GM23338 (cell line): ENCODE results near the gene SLK. TPM values are rescaled to one million over a fixed set of nuclear protein-coding genes. Genes with fewer than 3 reads are reported as not detected.

Experiments used
- ATAC-seq: fragments of 200-7000 bp; cut with Tn5 transposase; 3 replicates; pipeline ENCODE4 v1.9.1; 2020
- DNase-seq: peaks from one replicate; pipeline ENCODE4 v3.0.0-alpha.2; 2015; ENCODE audit warnings: low spot score
- H2AFZ ChIP-seq: fragments of 200-600 bp; sonication (generic); 2 replicates; pipeline ENCODE4 v1.8.0; 2016; ENCODE audit warnings: antibody characterized with exemption, mild to moderate bottlenecking, moderate library complexity
- H3F3A ChIP-seq: fragments of 200-600 bp; sonication (generic); replicated peaks from 2 replicates; pipeline ENCODE4 v1.8.0; 2017; ENCODE audit warnings: antibody characterized with exemption, mixed run types, low read depth
- H3K27ac ChIP-seq: fragments of 200-600 bp; sonication (generic); 2 replicates; pipeline ENCODE4 v1.6.1; 2016; ENCODE audit warnings: low read depth
- H3K27me3 ChIP-seq: fragments of 200-600 bp; sonication (generic); 2 replicates; pipeline ENCODE4 v1.8.0; 2016; ENCODE audit warnings: mild to moderate bottlenecking, mixed run types, moderate library complexity; ENCODE audit not compliant: insufficient read depth
- H3K36me3 ChIP-seq: fragments of 200-600 bp; sonication (generic); 2 replicates; pipeline ENCODE4 v1.8.0; 2016; ENCODE audit warnings: mild to moderate bottlenecking; ENCODE audit not compliant: insufficient read depth
- H3K4me1 ChIP-seq: fragments of 200-600 bp; sonication (generic); 2 replicates; pipeline ENCODE4 v1.8.0; 2016; ENCODE audit warnings: mild to moderate bottlenecking, moderate library complexity; ENCODE audit not compliant: insufficient read depth
- H3K4me2 ChIP-seq: fragments of 200-600 bp; sonication (generic); 2 replicates; pipeline ENCODE4 v1.7.1; 2017; ENCODE audit warnings: mixed run types
- H3K4me3 ChIP-seq: fragments of 200-600 bp; sonication (generic); 2 replicates; pipeline ENCODE4 v1.6.1; 2016; ENCODE audit warnings: mixed run types
- H3K79me2 ChIP-seq: fragments of 200-600 bp; sonication (generic); replicated peaks from 2 replicates; pipeline ENCODE4 v1.8.0; 2017; ENCODE audit warnings: mild to moderate bottlenecking; ENCODE audit not compliant: insufficient read depth
- H3K9me2 ChIP-seq: fragments of 200-600 bp; sonication (generic); 2 replicates; pipeline ENCODE4 v1.8.0; 2017; ENCODE audit not compliant: insufficient read depth
- H4K20me1 ChIP-seq: fragments of 200-600 bp; sonication (generic); replicated peaks from 2 replicates; pipeline ENCODE4 v1.8.0; 2017; ENCODE audit warnings: mild to moderate bottlenecking; ENCODE audit not compliant: insufficient read depth
- H3K27ac Mint-ChIP-seq: 2 replicates; pipeline ENCODE4 v1.8.0; 2020; ENCODE audit warnings: inconsistent platforms, mild to moderate bottlenecking, moderate library complexity, mixed read lengths
- H3K27me3 Mint-ChIP-seq: 3 replicates; pipeline ENCODE4 v1.8.0; 2022; ENCODE audit warnings: low read depth, mild to moderate bottlenecking, moderate library complexity, mixed read lengths, inconsistent platforms; ENCODE audit not compliant: insufficient read depth, poor library complexity
- H3K36me3 Mint-ChIP-seq: 3 replicates; pipeline ENCODE4 v1.8.0; 2021; ENCODE audit warnings: low read depth, mild to moderate bottlenecking, inconsistent platforms, moderate library complexity, mixed read lengths
- H3K4me1 Mint-ChIP-seq: 3 replicates; pipeline ENCODE4 v1.8.0; 2020; ENCODE audit warnings: mild to moderate bottlenecking, inconsistent platforms, mixed read lengths
- H3K4me3 Mint-ChIP-seq: 3 replicates; pipeline ENCODE4 v1.8.0; 2021; ENCODE audit warnings: moderate library complexity, mild to moderate bottlenecking, inconsistent platforms, mixed read lengths
- H3K9me3 Mint-ChIP-seq: 3 replicates; pipeline ENCODE4 v1.8.0; 2020; ENCODE audit warnings: moderate library complexity, mild to moderate bottlenecking, inconsistent platforms, mixed read lengths
- EZH2 ChIP-seq: fragments of 200-600 bp; sonication (generic); IDR thresholded peaks from one replicate; pipeline ENCODE4 v1.8.0; 2017; ENCODE audit warnings: antibody characterized with exemption, mild to moderate bottlenecking, low read depth; ENCODE audit not compliant: unreplicated experiment
- NANOG ChIP-seq: IDR thresholded peaks from 2 replicates; pipeline ENCODE4 v1.6.1; 2016; ENCODE audit warnings: antibody characterized with exemption, borderline replicate concordance
- POLR2AphosphoS5 ChIP-seq: IDR thresholded peaks from 2 replicates; pipeline ENCODE4 v1.6.1; 2016; ENCODE audit warnings: antibody characterized with exemption, low read depth
- STAT1 ChIP-seq: IDR thresholded peaks from one replicate; pipeline ENCODE4 v1.6.1; 2016; ENCODE audit warnings: antibody characterized with exemption; ENCODE audit not compliant: unreplicated experiment
- ZNF114 ChIP-seq: fragments of 250-450 bp; sonication (Bioruptor Pico); IDR thresholded peaks from 2 replicates; pipeline ENCODE4 v1.5.0; 2020; ENCODE audit warnings: mild to moderate bottlenecking, moderate library complexity
- polyA plus RNA-seq: library from polyadenylated mRNA; unstranded; fragments of >200 nt; fragmentation: Nextera tagmentation; extraction: Ambion mirVana; gene quantifications from 2 replicates; pipeline ENCODE4 v1.2.1, GENCODE V29; 2016
- total RNA-seq: library from RNA; depleted of rRNA; stranded (reverse); fragments of >200 nt; shearing (Covaris generic); gene quantifications from 2 replicates; pipeline ENCODE4 v1.2.3, GENCODE V29; 2014
- TF ChIP-seq, protein P1 (sequence below), 2 experiments: fragments of 200-600 bp in 1 of 2; sonication (generic) in 1 of 2; conservative IDR thresholded peaks; 2 replicates each; pipeline versions ENCODE4 v1.5.1 to v1.6.1; 2016 to 2017; ENCODE audit warnings: antibody characterized with exemption in 2 of 2, low read depth in 2 of 2, mild to moderate bottlenecking in 2 of 2, moderate library complexity in 1 of 2
- TF ChIP-seq, protein P2 (sequence below): fragments of 250-450 bp; sonication (Bioruptor Pico); IDR thresholded peaks from 2 replicates; pipeline ENCODE4 v1.5.0; 2020; ENCODE audit warnings: mild to moderate bottlenecking, moderate library complexity
- TF ChIP-seq, protein P3 (sequence below): IDR thresholded peaks from 2 replicates; pipeline ENCODE4 v1.6.1; 2016; ENCODE audit warnings: antibody characterized with exemption
- TF ChIP-seq, protein P4 (sequence below): IDR thresholded peaks from one replicate; pipeline ENCODE4 v1.6.1; 2018; ENCODE audit warnings: antibody characterized with exemption; ENCODE audit not compliant: unreplicated experiment

SLK gene
- total and polyA plus RNA-seq, 2 experiments from 2014 or later: 8.4 to 21.5 TPM

DNA sequence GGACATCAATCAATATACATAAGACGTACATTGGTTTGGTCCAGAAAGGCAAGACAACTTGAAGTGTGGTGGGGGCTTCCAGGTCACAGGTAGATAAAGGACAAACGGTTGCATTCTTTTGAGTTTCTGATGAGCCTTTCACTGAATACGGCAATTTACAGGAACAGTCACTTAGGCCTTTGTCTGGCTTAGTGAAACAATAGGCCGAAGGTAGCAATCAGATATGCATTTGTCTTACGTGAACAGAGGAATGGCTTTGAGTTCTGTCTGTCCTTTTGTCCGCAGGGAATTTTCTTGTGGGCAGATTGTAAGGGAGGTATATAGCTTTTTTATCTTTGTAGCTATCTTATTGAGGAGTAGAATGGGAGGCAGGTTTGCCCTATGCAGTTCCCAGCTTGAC lies 38.2 kb upstream of the SLK start:
- TF ChIP-seq STAT1 (no peak), POLR2AphosphoS5 (no peak), NANOG (no peak), EZH2 (no peak), ZNF114 (CRISPR knock-in tag) (no peak)
- TF ChIP-seq, protein P1, sequence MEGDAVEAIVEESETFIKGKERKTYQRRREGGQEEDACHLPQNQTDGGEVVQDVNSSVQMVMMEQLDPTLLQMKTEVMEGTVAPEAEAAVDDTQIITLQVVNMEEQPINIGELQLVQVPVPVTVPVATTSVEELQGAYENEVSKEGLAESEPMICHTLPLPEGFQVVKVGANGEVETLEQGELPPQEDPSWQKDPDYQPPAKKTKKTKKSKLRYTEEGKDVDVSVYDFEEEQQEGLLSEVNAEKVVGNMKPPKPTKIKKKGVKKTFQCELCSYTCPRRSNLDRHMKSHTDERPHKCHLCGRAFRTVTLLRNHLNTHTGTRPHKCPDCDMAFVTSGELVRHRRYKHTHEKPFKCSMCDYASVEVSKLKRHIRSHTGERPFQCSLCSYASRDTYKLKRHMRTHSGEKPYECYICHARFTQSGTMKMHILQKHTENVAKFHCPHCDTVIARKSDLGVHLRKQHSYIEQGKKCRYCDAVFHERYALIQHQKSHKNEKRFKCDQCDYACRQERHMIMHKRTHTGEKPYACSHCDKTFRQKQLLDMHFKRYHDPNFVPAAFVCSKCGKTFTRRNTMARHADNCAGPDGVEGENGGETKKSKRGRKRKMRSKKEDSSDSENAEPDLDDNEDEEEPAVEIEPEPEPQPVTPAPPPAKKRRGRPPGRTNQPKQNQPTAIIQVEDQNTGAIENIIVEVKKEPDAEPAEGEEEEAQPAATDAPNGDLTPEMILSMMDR (conservative IDR thresholded peaks at IDR 0.05; ENCODE audit: low read depth in 2 of 2): no peak
- TF ChIP-seq, protein P2, sequence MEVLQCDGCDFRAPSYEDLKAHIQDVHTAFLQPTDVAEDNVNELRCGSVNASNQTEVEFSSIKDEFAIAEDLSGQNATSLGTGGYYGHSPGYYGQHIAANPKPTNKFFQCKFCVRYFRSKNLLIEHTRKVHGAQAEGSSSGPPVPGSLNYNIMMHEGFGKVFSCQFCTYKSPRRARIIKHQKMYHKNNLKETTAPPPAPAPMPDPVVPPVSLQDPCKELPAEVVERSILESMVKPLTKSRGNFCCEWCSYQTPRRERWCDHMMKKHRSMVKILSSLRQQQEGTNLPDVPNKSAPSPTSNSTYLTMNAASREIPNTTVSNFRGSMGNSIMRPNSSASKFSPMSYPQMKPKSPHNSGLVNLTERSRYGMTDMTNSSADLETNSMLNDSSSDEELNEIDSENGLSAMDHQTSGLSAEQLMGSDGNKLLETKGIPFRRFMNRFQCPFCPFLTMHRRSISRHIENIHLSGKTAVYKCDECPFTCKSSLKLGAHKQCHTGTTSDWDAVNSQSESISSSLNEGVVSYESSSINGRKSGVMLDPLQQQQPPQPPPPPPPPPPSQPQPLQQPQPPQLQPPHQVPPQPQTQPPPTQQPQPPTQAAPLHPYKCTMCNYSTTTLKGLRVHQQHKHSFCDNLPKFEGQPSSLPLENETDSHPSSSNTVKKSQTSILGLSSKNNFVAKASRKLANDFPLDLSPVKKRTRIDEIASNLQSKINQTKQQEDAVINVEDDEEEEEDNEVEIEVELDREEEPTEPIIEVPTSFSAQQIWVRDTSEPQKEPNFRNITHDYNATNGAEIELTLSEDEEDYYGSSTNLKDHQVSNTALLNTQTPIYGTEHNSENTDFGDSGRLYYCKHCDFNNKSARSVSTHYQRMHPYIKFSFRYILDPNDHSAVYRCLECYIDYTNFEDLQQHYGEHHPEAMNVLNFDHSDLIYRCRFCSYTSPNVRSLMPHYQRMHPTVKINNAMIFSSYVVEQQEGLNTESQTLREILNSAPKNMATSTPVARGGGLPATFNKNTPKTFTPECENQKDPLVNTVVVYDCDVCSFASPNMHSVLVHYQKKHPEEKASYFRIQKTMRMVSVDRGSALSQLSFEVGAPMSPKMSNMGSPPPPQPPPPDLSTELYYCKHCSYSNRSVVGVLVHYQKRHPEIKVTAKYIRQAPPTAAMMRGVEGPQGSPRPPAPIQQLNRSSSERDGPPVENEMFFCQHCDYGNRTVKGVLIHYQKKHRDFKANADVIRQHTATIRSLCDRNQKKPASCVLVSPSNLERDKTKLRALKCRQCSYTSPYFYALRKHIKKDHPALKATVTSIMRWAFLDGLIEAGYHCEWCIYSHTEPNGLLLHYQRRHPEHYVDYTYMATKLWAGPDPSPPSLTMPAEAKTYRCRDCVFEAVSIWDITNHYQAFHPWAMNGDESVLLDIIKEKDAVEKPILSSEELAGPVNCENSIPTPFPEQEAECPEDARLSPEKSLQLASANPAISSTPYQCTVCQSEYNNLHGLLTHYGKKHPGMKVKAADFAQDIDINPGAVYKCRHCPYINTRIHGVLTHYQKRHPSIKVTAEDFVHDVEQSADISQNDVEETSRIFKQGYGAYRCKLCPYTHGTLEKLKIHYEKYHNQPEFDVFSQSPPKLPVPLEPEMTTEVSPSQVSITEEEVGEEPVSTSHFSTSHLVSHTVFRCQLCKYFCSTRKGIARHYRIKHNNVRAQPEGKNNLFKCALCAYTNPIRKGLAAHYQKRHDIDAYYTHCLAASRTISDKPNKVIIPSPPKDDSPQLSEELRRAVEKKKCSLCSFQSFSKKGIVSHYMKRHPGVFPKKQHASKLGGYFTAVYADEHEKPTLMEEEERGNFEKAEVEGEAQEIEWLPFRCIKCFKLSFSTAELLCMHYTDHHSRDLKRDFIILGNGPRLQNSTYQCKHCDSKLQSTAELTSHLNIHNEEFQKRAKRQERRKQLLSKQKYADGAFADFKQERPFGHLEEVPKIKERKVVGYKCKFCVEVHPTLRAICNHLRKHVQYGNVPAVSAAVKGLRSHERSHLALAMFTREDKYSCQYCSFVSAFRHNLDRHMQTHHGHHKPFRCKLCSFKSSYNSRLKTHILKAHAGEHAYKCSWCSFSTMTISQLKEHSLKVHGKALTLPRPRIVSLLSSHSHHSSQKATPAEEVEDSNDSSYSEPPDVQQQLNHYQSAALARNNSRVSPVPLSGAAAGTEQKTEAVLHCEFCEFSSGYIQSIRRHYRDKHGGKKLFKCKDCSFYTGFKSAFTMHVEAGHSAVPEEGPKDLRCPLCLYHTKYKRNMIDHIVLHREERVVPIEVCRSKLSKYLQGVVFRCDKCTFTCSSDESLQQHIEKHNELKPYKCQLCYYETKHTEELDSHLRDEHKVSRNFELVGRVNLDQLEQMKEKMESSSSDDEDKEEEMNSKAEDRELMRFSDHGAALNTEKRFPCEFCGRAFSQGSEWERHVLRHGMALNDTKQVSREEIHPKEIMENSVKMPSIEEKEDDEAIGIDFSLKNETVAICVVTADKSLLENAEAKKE (CRISPR knock-in tag): no peak
- TF ChIP-seq, protein P3, sequence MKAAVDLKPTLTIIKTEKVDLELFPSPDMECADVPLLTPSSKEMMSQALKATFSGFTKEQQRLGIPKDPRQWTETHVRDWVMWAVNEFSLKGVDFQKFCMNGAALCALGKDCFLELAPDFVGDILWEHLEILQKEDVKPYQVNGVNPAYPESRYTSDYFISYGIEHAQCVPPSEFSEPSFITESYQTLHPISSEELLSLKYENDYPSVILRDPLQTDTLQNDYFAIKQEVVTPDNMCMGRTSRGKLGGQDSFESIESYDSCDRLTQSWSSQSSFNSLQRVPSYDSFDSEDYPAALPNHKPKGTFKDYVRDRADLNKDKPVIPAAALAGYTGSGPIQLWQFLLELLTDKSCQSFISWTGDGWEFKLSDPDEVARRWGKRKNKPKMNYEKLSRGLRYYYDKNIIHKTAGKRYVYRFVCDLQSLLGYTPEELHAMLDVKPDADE: no peak
- TF ChIP-seq, protein P4, sequence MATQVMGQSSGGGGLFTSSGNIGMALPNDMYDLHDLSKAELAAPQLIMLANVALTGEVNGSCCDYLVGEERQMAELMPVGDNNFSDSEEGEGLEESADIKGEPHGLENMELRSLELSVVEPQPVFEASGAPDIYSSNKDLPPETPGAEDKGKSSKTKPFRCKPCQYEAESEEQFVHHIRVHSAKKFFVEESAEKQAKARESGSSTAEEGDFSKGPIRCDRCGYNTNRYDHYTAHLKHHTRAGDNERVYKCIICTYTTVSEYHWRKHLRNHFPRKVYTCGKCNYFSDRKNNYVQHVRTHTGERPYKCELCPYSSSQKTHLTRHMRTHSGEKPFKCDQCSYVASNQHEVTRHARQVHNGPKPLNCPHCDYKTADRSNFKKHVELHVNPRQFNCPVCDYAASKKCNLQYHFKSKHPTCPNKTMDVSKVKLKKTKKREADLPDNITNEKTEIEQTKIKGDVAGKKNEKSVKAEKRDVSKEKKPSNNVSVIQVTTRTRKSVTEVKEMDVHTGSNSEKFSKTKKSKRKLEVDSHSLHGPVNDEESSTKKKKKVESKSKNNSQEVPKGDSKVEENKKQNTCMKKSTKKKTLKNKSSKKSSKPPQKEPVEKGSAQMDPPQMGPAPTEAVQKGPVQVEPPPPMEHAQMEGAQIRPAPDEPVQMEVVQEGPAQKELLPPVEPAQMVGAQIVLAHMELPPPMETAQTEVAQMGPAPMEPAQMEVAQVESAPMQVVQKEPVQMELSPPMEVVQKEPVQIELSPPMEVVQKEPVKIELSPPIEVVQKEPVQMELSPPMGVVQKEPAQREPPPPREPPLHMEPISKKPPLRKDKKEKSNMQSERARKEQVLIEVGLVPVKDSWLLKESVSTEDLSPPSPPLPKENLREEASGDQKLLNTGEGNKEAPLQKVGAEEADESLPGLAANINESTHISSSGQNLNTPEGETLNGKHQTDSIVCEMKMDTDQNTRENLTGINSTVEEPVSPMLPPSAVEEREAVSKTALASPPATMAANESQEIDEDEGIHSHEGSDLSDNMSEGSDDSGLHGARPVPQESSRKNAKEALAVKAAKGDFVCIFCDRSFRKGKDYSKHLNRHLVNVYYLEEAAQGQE: no peak
- H3K4me1 ChIP-seq: peaks cover 17% of the 10 kb centered on the region
- H3K27ac ChIP-seq: no peak overlapping the region
- no peaks in the 10 kb centered on the region for H3K9me2 ChIP-seq
- ATAC-seq (no peak; the same call in 2 of the 3 replicates), DNase-seq (peak; percentile 26)
- H3K36me3 Mint-ChIP-seq: no peaks in the 10 kb centered on the region
- H3K79me2 ChIP-seq: no peaks in the 10 kb centered on the region
- 0 out of 2 replicates have a peak overlapping the region, but pooled peaks have one; percentile 29 for H2AFZ ChIP-seq
- H3K4me3 Mint-ChIP-seq: no peak overlapping the region
- H3K27ac Mint-ChIP-seq: 0 out of 2 replicates have a peak overlapping the region, but pooled peaks have one; percentile 22
- H3F3A ChIP-seq: no peaks in the 10 kb centered on the region
- H3K36me3 ChIP-seq: no peaks in the 10 kb centered on the region
- H3K9me3 Mint-ChIP-seq: no peaks in the 10 kb centered on the region
- H4K20me1 ChIP-seq: no peaks in the 10 kb centered on the region
- H3K27me3 ChIP-seq: no peaks in the 10 kb centered on the region
- peak overlapping the region; percentile 53; the same call in 1 of the 2 replicates for H3K4me2 ChIP-seq
- no peak overlapping the region for H3K4me3 ChIP-seq
- peaks cover 18% of the 10 kb centered on the region for H3K4me1 Mint-ChIP-seq
- no peaks in the 10 kb centered on the region for H3K27me3 Mint-ChIP-seq
